NCI-H2227 (cell line): Measurements from ENCODE around the gene FSIP1.

Experiments used
- DNase-seq: peaks from one replicate; lab custom pipeline; 2025; ENCODE audit not compliant: unreplicated experiment; lab: John Stamatoyannopoulos, UW

Gene FSIP1

DNA sequence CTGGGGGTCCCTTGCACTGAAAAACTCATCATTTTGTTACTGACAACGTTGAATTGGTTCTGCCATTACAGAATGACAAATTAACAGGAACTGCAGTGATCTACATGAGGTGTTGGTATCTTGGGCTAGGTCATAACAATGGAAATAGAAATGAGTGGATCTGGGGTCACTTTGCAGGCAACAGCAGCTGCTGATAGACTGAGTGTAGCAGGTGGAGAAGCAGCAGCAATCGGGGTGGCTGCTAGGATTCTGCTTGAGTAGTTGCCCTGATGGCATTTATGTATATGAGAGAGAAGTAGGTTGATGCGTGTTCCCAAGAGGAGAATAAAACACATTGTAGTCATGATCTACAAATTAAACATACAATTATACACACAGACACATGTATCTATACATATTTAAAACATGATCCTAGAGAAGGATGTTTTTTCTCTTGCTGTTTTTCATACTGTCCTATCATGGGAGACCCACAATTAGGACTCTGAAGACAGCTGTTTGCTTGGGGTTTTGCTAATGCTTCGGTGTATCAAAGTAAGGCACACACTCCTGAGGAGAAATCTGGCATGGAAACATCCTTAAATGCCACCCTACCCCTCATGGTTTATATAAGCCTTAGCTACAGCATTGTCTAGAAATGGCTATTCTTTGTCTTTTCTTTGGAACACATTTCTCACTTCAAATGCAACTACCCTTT is 217.5 kb downstream of the FSIP1 start:
- no peak for DNase-seq

DNA sequence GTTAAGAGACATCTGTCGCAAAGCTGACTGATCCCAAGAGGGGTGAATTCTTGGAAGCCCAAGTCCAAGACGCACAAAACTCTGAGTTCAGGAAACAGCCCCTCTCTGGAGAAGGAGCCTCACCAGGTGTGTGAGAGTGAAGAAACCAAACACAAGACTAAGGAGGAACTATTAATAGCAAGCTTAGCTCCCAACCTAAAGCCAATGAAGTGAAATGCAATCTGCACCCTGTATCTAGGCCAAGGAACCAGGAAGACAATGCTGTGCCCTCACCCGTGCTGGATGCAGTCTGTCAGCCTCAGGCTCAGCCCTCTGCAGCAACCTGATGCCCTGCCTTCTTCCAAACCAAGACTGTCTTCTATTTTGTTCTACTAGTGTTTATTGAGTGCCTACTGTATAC is 224.2 kb downstream of the FSIP1 start:
- DNase-seq, result no peak

DNA sequence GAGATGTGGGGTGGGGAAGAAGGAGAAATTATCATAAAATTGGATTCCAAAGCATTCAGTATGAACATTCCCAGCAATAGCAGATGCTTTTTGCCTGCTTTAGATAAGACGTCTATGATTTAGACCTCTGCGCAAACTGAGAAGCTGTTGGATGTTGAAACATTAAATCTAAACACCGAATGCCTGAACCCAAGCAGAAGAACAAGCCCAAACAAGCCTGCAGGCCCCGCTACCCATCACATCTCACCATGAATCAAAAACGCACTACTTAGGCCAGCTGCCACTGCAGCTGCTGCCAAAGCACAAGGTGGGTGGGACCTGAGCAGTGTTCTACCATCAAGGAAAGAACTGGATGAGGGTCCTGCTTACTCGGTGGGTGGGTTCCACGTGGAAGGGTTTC is 226.2 kb downstream of the FSIP1 start:
- no peak for DNase-seq

DNA sequence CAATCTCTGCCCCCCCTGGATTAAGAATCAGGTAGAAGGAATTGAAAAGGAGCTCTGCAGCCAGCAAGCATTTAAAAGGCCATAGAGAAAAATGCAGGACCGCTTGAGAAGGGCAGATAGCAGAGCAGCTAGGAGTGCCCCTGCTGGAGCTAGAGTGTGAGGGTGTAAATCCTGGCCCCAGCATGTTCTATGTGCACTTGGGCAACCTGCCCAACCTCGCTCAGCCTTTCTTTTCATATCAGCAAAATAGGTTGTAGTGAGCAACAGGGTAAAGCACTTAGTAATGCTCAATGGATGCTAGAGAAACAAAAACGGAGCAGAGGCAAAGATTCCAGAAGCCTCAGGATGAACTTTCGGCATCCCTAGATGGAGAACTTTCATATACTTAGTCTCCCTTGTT is 226.8 kb downstream of the FSIP1 start:
- DNase-seq, result no peak

DNA sequence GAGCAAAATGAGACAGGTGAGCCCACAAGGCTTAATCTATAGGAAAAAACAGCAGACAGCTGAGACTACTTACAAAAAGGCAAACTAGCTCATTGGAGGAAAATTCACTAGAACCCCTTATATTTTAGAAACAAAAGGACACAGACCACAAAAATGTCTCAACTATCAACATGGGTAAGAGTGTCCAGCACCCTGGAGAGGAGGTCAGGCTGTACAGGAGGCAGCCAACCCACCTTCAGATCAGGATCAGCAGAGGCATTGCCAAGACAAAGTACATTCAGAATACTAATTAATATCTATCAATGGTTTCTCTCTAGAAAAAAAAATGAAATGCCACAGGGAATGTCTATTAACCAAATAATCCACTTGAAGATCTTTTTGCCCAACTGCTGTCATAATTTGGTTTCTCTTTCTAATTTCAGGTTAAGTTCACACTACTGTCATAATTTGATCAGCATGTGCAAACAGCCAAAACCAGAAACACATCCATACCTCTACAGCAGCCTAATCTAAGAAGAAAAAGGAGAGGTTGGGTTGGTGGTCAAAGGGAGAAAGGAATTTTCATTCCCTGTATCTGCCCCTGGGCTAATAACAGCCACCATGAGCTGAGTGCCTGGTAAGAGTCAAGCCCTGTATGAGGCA is 227.8 kb downstream of the FSIP1 start:
- no peak for DNase-seq

DNA sequence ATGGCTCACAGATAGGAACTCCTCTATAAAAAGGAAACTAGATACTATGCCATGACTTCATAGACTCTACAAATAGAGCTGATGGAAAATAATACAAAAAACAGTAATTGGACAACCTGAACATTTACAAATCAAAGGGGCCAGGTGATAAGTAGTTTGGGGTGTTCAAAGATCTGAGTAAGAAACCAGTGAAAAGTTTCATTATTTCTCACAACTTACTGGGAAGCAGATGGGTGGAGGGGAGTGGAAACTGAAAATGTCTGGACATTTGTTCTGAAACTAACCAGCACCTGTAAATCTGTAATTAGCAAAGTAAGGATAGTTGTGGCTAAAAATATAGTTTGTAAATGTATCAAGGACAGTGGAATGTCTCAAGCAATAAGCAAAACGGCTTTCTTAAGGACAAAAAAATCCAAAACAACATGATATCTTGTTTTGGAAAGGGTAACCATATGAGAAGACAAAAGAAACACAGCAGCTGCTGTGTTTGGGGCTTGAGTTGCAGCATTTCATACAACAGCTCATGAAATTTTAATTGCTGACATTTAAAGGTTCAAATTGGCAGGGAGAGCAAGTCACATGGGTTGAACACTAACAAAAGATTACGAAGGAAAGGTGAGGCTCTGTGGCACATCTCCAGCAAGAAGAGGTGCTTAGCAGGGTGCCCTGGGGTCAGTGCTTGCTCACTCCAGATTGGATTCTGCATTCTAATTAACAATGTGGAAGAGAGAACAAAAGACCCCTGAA is 228.5 kb downstream of the FSIP1 start:
- DNase-seq, result no peak

DNA sequence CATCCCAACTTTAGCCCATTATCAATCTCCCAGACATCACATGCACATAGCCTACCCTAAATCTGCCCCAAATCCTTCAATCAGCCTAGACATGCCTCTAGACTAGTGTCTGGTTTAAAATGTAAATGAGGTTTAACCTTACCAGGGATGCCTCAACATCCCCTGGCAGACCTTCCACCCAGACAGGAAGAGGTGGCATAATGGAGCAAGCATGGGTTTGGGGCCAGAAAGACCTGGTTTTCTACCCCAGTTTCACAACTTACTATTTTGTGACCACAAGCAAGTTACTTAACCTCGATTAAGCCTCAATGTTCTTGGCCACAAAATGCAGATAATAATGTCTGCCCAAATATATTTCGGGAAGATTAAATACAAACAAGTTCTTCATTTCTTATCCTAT is 230.1 kb downstream of the FSIP1 start:
- DNase-seq, result no peak

DNA sequence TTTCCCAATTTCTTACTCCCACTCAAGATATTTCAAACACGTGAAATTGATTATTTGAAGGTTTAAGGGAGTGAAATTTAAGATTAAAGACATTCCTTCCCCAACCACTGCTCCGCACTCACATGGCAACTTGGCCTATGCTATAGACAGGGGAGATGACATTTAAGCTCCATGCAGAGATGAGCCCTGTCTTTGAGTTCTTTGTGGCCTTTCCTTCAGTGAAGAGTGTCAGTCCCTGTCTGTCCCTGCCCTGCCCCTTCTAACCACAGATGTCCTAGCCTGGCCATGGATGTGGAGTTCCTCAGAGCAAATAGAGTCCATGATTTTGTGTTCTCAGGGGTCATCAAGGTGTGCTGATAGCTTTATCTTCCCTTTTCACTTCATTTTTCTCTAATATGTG is 231.2 kb downstream of the FSIP1 start:
- DNase-seq, result no peak
